SH-SY5Y (cell line): ENCODE results near the gene DPM2.

Experiments
- GATA2 ChIP-seq: IDR thresholded peaks from 2 replicates; pipeline ENCODE4 v1.6.1; 2011; ENCODE audit warnings: mild to moderate bottlenecking, low read depth, low read length
- GATA3 ChIP-seq: IDR thresholded peaks from 2 replicates; pipeline ENCODE4 v1.6.1; 2011; ENCODE audit warnings: low read depth, mild to moderate bottlenecking, low read length, moderate library complexity

- no peak for TF ChIP-seq GATA2
- no peak for TF ChIP-seq GATA3
Observed at GRCh38 chr9:127934248-127934647, 3.4 kb downstream of the DPM2 start.
